WI38 (cell line): ENCODE data around the gene PODXL.

ENCODE experiments used
- H3K4me3 ChIP-seq: 2 replicates; pipeline ENCODE4 v1.5.1; 2011; ENCODE audit warnings: low read depth, mild to moderate bottlenecking, control low read depth, low read length
- CTCF ChIP-seq: IDR thresholded peaks from 2 replicates; pipeline ENCODE4 v1.5.1; 2012; ENCODE audit warnings: low read depth, mild to moderate bottlenecking, control low read depth, low read length

PODXL gene

GRCh38 chr7:131499801-131500200, 56.6 kb downstream of the PODXL start:
- TF ChIP-seq CTCF = no peak
- no peak overlapping the region for H3K4me3 ChIP-seq

GRCh38 chr7:131498237-131498885, 58.1 kb downstream of the PODXL start:
- H3K4me3 ChIP-seq = no peak overlapping the region
- TF ChIP-seq CTCF = no peak

GRCh38 chr7:131497454-131497853, 59.0 kb downstream of the PODXL start:
- no peak for TF ChIP-seq CTCF
- no peak overlapping the region for H3K4me3 ChIP-seq

GRCh38 chr7:131495669-131496498, 60.5 kb downstream of the PODXL start:
- no peak overlapping the region for H3K4me3 ChIP-seq
- TF ChIP-seq CTCF = no peak

- no peak for TF ChIP-seq CTCF
- no peak overlapping the region for H3K4me3 ChIP-seq
Measured at GRCh38 chr7:131494182-131494581, 62.2 kb downstream of the PODXL start.

GRCh38 chr7:131493581-131493980, 62.8 kb downstream of the PODXL start:
- no peak for TF ChIP-seq CTCF
- no peak overlapping the region for H3K4me3 ChIP-seq

GRCh38 chr7:131493081-131493480, 63.3 kb downstream of the PODXL start:
- TF ChIP-seq CTCF = no peak
- no peak overlapping the region for H3K4me3 ChIP-seq
